ENCODE results near the gene MSS51. TPM values are rescaled to one million over a fixed set of nuclear protein-coding genes. Genes with fewer than 3 reads are reported as not detected.

Gene MSS51
- total RNA-seq, result 1.5 and 2.5 TPM in 2 replicates

DNA sequence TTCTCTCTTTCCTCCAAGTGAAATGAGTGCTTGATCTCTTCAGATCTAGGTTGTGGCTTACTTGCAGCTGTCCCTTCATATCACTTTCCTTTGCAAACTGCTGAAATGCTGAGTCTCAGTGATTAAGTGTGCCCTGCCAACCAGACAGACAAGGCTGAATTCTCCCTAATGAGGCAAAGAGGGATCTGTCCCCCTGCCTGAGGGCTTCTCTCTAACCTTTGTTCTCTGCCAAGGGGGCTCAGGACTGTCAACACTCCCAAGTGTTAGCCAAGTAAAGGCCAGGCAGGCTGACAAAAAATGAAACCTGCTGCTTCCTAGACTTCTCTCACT, at the start of gene MSS51:
TSS of gene MSS51 (minus strand) at position 24 of the 330 bp plus-strand sequence. CDS start 5,277 bp downstream, outside the sequence.

DNA sequence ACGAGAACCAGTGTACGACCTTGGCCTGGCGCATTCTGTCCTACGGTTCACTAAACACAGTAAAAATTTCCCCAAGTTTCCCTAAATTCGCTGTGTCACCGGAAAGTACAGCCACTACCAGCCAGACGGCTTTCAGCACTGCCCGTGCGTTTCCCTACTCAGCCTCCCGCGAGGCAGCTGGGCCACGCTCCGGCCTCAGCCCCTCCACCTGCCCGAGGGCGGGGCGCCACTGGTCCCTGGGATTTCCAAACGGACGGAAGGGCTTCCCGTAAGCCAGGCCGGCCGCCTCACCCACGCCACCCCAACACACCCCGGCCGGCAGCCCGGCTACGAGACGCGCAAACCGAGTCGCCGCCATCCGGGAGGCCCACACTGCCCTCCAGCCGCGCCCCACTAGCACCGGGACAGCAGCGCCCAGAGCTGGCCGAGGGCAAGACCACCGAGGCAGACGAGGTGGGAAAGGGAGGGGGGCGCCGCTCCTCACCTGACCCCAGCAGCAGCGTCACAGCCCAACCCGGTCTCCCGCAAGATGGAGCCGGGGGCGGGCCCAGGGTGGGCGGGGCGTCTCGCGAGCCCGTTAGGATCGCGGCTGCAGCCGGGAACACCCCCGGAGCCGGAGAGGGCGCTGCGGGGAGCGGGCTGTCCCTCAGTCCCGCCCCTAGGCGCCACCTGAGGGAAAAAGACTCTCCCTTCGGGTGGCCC, 19.7 kb downstream of the MSS51 start, which contains the start of gene ANXA7:
TSS of gene ANXA7 (minus strand) at position 531 of the 702 bp plus-strand sequence. CDS start 13,202 bp downstream, outside the sequence.

Other genes starting within 250 kb of the MSS51 start
- 24.6 and 35.8 TPM in 2 replicates for gene DNAJC9, start 186.3 kb downstream of the MSS51 start, total RNA-seq
- 73.5 and 93.4 TPM in 2 replicates for gene MRPS16, start 180.9 kb downstream of the MSS51 start, total RNA-seq
- 0.39 and 0.73 TPM in 2 replicates for gene CFAP70, start 74.7 kb downstream of the MSS51 start, total RNA-seq
- 116 and 146 TPM in 2 replicates for gene ANXA7, start 19.5 kb downstream of the MSS51 start, total RNA-seq
- 23.3 and 25.7 TPM in 2 replicates for gene PPP3CB, start 62.5 kb upstream of the MSS51 start, total RNA-seq
- gene USP54, start 157.8 kb upstream of the MSS51 start, total RNA-seq, result 8.1 and 10.4 TPM in 2 replicates
- gene MYOZ1, start 207.9 kb upstream of the MSS51 start, total RNA-seq, result not detected in 2 replicates
- under 0.01 TPM in 1 of 2 replicates, not detected in the other for gene SYNPO2L, start 222.5 kb upstream of the MSS51 start, total RNA-seq

Data from subcutaneous preadipocyte (primary cell).